ENCODE results near the gene RYK. TPM values are rescaled to one million over a fixed set of nuclear protein-coding genes. Genes with fewer than 3 reads are reported as not detected.

Gene RYK
- total RNA-seq, 1 experiment from 2014 or later, result 60.6 TPM

DNA sequence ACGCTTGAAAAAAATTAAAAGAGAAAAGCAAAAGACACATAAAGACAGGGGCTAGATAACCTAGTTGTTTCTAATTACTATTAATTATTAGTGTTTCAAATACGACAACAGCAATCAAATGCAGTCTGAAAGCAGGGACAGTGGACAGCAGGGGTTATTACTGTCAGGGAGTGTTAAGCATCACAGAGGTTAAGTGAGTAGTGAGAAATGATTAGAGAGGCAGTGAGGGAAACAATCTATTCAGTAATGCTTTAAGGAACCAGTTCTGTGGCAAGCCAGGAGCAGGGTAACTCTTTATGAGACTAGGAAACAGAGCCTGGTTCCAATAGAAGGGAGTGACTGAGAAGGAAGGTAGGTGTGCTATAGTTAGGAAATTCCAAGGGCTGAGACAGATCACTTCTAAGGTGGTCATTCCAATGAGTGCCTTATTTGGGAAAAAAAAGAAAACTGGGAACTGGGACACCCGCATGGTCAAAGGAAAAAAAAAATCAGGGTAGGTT, 15.0 kb downstream of the RYK start:
- Mint-ChIP-seq H3K4me1 (peaks cover 40 to 44% of the 10 kb centered on the region in 2 experiments), H3K27me3 (ENCODE audit: low read depth) (no peaks in the 10 kb centered on the region), H3K27ac (peak overlapping the region in 2 of 3 experiments; percentile 16 to 24; a peak in 1 of 7 replicates), H3K4me3 (no peak overlapping the region; a peak in 1 of 5 replicates), H3K36me3 (ENCODE audit: insufficient read depth in 1 of 3, low read depth in 3 of 3) (peaks cover 0 to 4% (median 0%) of the 10 kb centered on the region in 3 experiments; a peak in 2 of 7 replicates), H3K9me3 (no peaks in the 10 kb centered on the region)
- no peak for DNase-seq
- Histone ChIP-seq H3K23me2 (ENCODE audit: insufficient read length, low read depth, low read length, poor library complexity, severe bottlenecking) (no peaks in the 10 kb centered on the region), H3K79me2 (ENCODE audit: insufficient read depth, low read length) (peaks cover 35% of the 10 kb centered on the region; the same call in 1 of the 2 replicates), H3K4me2 (ENCODE audit: insufficient read depth, insufficient read length, low read length) (no peak overlapping the region), H4K91ac (ENCODE audit: insufficient read length, low read depth, low read length) (no peak overlapping the region), H2BK20ac (ENCODE audit: low read depth, low read length, poor library complexity, severe bottlenecking) (no peak overlapping the region), H3K4me1 (ENCODE audit: insufficient read depth, low read length) (no peaks in the 10 kb centered on the region; the same call in 1 of the 2 replicates), H2BK12ac (ENCODE audit: insufficient read length, low read depth, low read length) (no peak overlapping the region), H3K18ac (ENCODE audit: insufficient read length, low read depth, low read length) (no peak overlapping the region), H3K56ac (ENCODE audit: insufficient read length, low read depth, low read length) (no peak overlapping the region), H2BK5ac (ENCODE audit: insufficient read length, low read length) (no peak overlapping the region), H3K23ac (ENCODE audit: insufficient read length, low read depth, low read length) (no peak overlapping the region), H2AFZ (ENCODE audit: low read length) (no peak overlapping the region), H3K27ac (ENCODE audit: insufficient read length, low read depth, low read length) (no peak overlapping the region), H3K14ac (ENCODE audit: insufficient read depth, low read length) (no peak overlapping the region), H4K8ac (replicated peaks; ENCODE audit: insufficient read length, low read depth, low read length) (no peak overlapping the region), H3T11ph (ENCODE audit: low read length) (no peak overlapping the region), H4K20me1 (ENCODE audit: control insufficient read depth, insufficient read depth, insufficient read length) (no peaks in the 10 kb centered on the region), H4K5ac (ENCODE audit: insufficient read length, low read depth, low read length) (no peak overlapping the region), H3K4ac (ENCODE audit: low read depth, low read length) (no peak overlapping the region), H2BK15ac (ENCODE audit: low read depth, low read length) (no peak overlapping the region), H3K9me3 (ENCODE audit: control insufficient read depth, low read depth, low read length) (no peaks in the 10 kb centered on the region), H2BK120ac (ENCODE audit: low read depth, low read length, poor library complexity, severe bottlenecking) (no peak overlapping the region), H3K27me3 (ENCODE audit: insufficient read depth, low read length) (no peaks in the 10 kb centered on the region), H3K9ac (ENCODE audit: extremely low read depth, insufficient read length, low read length) (no peak overlapping the region), H2AK5ac (ENCODE audit: insufficient read length, low read length) (no peak overlapping the region), H3K79me1 (ENCODE audit: insufficient read depth, low read depth, low read length, poor library complexity, severe bottlenecking) (peaks cover 6% of the 10 kb centered on the region)
- WGBS (ENCODE audit: extremely low coverage, insufficient read length, low lambda C conversion rate), result no CpG with 5 or more reads among the region's 3 CpGs
- TF ChIP-seq, protein P1, sequence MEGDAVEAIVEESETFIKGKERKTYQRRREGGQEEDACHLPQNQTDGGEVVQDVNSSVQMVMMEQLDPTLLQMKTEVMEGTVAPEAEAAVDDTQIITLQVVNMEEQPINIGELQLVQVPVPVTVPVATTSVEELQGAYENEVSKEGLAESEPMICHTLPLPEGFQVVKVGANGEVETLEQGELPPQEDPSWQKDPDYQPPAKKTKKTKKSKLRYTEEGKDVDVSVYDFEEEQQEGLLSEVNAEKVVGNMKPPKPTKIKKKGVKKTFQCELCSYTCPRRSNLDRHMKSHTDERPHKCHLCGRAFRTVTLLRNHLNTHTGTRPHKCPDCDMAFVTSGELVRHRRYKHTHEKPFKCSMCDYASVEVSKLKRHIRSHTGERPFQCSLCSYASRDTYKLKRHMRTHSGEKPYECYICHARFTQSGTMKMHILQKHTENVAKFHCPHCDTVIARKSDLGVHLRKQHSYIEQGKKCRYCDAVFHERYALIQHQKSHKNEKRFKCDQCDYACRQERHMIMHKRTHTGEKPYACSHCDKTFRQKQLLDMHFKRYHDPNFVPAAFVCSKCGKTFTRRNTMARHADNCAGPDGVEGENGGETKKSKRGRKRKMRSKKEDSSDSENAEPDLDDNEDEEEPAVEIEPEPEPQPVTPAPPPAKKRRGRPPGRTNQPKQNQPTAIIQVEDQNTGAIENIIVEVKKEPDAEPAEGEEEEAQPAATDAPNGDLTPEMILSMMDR (conservative IDR thresholded peaks at IDR 0.05), result no peak
